ENCODE data around the gene PROM1. TPM values are rescaled to one million over a fixed set of nuclear protein-coding genes. Genes with fewer than 3 reads are reported as not detected.
A peak's percentile ranks its signal among the peaks of the same experiment; 100 is the strongest.

The PROM1 gene
- total RNA-seq, 1 donor from 2014 or later = 2.9 TPM

GRCh38 chr4:16055471-16055870, 28.4 kb downstream of the PROM1 start:
- H3K27ac ChIP-seq (replicated peaks) = peak overlapping the region; percentile 57
- H3K9me3 ChIP-seq (replicated peaks) = no peaks in the 10 kb centered on the region
- intact Hi-C loops (cut with micrococcal nuclease) = no loop called here

GRCh38 chr4:16052939-16053338, 30.9 kb downstream of the PROM1 start:
- no peak for DNase-seq
- no peak overlapping the region for H3K4me3 ChIP-seq
- TF ChIP-seq, protein P1, sequence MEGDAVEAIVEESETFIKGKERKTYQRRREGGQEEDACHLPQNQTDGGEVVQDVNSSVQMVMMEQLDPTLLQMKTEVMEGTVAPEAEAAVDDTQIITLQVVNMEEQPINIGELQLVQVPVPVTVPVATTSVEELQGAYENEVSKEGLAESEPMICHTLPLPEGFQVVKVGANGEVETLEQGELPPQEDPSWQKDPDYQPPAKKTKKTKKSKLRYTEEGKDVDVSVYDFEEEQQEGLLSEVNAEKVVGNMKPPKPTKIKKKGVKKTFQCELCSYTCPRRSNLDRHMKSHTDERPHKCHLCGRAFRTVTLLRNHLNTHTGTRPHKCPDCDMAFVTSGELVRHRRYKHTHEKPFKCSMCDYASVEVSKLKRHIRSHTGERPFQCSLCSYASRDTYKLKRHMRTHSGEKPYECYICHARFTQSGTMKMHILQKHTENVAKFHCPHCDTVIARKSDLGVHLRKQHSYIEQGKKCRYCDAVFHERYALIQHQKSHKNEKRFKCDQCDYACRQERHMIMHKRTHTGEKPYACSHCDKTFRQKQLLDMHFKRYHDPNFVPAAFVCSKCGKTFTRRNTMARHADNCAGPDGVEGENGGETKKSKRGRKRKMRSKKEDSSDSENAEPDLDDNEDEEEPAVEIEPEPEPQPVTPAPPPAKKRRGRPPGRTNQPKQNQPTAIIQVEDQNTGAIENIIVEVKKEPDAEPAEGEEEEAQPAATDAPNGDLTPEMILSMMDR (IDR thresholded peaks at IDR 0.05; ENCODE audit: borderline replicate concordance) = no peak
- H3K36me3 ChIP-seq = no peaks in the 10 kb centered on the region
- peaks cover 31% of the 10 kb centered on the region for H3K4me1 ChIP-seq
- no peaks in the 10 kb centered on the region for H3K9me3 ChIP-seq (replicated peaks)
- intact Hi-C loops (cut with micrococcal nuclease) = no loop called here
- no peak overlapping the region for H3K27ac ChIP-seq (replicated peaks)
- H3K27me3 ChIP-seq (ENCODE audit: low read depth) = no peaks in the 10 kb centered on the region

More at GRCh38 chr4:16055471-16055870, 28.4 kb downstream of the PROM1 start:
- no peak for DNase-seq
- Histone ChIP-seq H3K27me3 (ENCODE audit: low read depth) (no peaks in the 10 kb centered on the region), H3K4me3 (no peak overlapping the region), H3K36me3 (no peaks in the 10 kb centered on the region), H3K4me1 (peaks cover 23% of the 10 kb centered on the region)
- TF ChIP-seq, protein P1 (IDR thresholded peaks at IDR 0.05; ENCODE audit: borderline replicate concordance) = no peak

DNA sequence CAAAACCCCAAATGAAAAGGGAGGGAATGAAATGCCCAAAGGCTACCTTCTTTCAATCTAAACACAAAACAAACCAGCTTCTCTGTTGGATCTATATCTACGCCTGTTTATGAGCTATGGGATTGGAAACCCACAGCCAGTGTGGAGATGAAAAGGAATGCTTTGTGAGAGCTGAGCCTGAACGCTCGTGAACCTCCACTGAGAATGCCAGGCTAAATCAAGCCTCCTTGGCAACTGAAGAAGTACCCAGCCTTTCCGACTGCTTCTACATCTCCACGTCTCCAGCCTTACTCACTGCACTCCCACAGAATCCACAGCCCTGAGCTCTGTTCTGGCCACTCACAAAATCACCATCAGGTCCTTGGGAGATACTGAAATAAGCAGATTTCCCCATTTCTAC, 31.8 kb downstream of the PROM1 start:
- TF ChIP-seq, protein P1 (IDR thresholded peaks at IDR 0.05; ENCODE audit: borderline replicate concordance) = no peak
- H3K27me3 ChIP-seq (ENCODE audit: low read depth) = no peaks in the 10 kb centered on the region

DNA sequence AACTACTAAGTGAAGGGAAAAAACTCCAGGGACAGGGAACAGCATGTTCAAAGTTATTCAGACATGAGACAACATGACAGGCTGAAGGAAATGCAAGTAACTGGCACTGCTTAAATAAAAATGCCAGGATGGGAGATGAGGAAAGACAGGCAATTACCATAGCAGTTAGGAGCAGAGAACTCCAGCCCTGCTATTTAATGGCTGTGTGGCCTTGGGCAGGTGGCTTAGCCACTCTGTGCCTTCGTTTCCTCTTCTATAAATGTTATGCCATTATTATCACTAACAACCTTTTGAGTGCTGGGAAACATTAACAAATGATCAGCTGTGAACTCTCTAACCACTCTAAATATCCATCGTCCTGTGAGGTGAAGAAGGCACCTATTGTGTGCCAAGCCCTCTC, 32.7 kb downstream of the PROM1 start:
- no peaks in the 10 kb centered on the region for H3K9me3 ChIP-seq (replicated peaks)
- H3K27ac ChIP-seq (replicated peaks) = no peak overlapping the region
- no peak for DNase-seq
- TF ChIP-seq, protein P1 (IDR thresholded peaks at IDR 0.05; ENCODE audit: borderline replicate concordance) = no peak
- intact Hi-C loops (cut with micrococcal nuclease) = no loop called here
- H3K27me3 ChIP-seq (ENCODE audit: low read depth) = no peaks in the 10 kb centered on the region
- no peak overlapping the region for H3K4me3 ChIP-seq
- H3K4me1 ChIP-seq = peaks cover 17% of the 10 kb centered on the region
- no peaks in the 10 kb centered on the region for H3K36me3 ChIP-seq

More for the DNA sequence above, 31.8 kb downstream of the PROM1 start:
- DNase-seq = no peak
- H3K9me3 ChIP-seq (replicated peaks) = no peaks in the 10 kb centered on the region
- no peak overlapping the region for H3K27ac ChIP-seq (replicated peaks)
- H3K4me1 ChIP-seq = peaks cover 25% of the 10 kb centered on the region
- H3K36me3 ChIP-seq = no peaks in the 10 kb centered on the region
- intact Hi-C loops (cut with micrococcal nuclease) = no loop called here
- H3K4me3 ChIP-seq = no peak overlapping the region

GRCh38 chr4:16050669-16051068, 33.2 kb downstream of the PROM1 start:
- no peak overlapping the region for H3K4me3 ChIP-seq
- no peak for DNase-seq
- intact Hi-C loops (cut with micrococcal nuclease) = no loop called here
- H3K9me3 ChIP-seq (replicated peaks) = no peaks in the 10 kb centered on the region
- TF ChIP-seq, protein P1 (IDR thresholded peaks at IDR 0.05; ENCODE audit: borderline replicate concordance) = no peak
- H3K36me3 ChIP-seq = no peaks in the 10 kb centered on the region
- no peaks in the 10 kb centered on the region for H3K27me3 ChIP-seq (ENCODE audit: low read depth)
- peaks cover 12% of the 10 kb centered on the region for H3K4me1 ChIP-seq
- H3K27ac ChIP-seq (replicated peaks) = no peak overlapping the region

Data from left ventricle myocardium inferior (tissue), 1 donor.